GM12878 (cell line): ENCODE measurements around the gene FOXL3. TPM values are rescaled to one million over a fixed set of nuclear protein-coding genes. Genes with fewer than 3 reads are reported as not detected.

Source experiments
- ATAC-seq: fragments of 200-7000 bp; cut with Tn5 transposase; 3 replicates; pipeline ENCODE4 v1.9.1; 2020; ENCODE audit warnings: mild to moderate bottlenecking, moderate library complexity
- BruUV-seq: library from RNA; stranded (reverse); fragments of 400-500 nt; replicated peaks from 2 replicates; lab custom pipeline; 2021; lab: Mats Ljungman, UMichigan
- CTCF ChIA-PET: fragments of 300-600 bp; sonication (Branson Sonifier 250); formaldehyde crosslinking; extraction: SDS; loops from one replicate; lab custom pipeline; 2021; ENCODE audit warnings: inconsistent platforms; lab: Yijun Ruan, JAX
- POLR2A ChIA-PET: fragments of 350-600 bp; formaldehyde crosslinking; extraction: SDS; loops from one replicate; lab custom pipeline; 2021; ENCODE audit warnings: inconsistent platforms; lab: Charles Lee
- RAD21 ChIA-PET: fragments of 300-600 bp; sonication (Branson Sonifier 250); formaldehyde crosslinking; loops from one replicate; lab custom pipeline; 2023; ENCODE audit warnings: antibody characterized with exemption; ENCODE audit not compliant: unreplicated experiment; lab: Charles Lee
- SMC1A ChIA-PET: fragments of 300-600 bp; sonication (Branson Sonifier 250); formaldehyde crosslinking; loops from one replicate; lab custom pipeline; 2023; ENCODE audit not compliant: unreplicated experiment, uncharacterized antibody; lab: Charles Lee
- DNase-seq: peaks from one replicate; pipeline ENCODE4 v3.0.0-alpha.2; 2011; ENCODE audit warnings: low read depth, low spot score
- FAIRE-seq: peaks from 3 replicates; lab custom pipeline; 2011; peaks lifted over from hg19 to GRCh38; lab: Jason Lieb, UNC
- H2AFZ ChIP-seq: 2 replicates; pipeline ENCODE4 v1.6.0; 2011; ENCODE audit warnings: low read depth, low read length, control low read depth; ENCODE audit not compliant: control insufficient read depth
- H3K27ac ChIP-seq: 2 replicates; pipeline ENCODE4 v1.5.1; 2011; ENCODE audit warnings: control low read depth; ENCODE audit not compliant: control insufficient read depth, insufficient read depth
- H3K27me3 ChIP-seq, 2 experiments: replicated peaks in 1 of 2; 2 replicates each; pipeline versions ENCODE4 v1.6.0 to v1.6.1; 2011; ENCODE audit warnings: low read length in 1 of 2; ENCODE audit not compliant: control insufficient read depth in 2 of 2, insufficient read depth in 2 of 2
- H3K36me3 ChIP-seq, 2 experiments: 2 replicates each; pipeline ENCODE4 v1.5.1; 2011; ENCODE audit warnings: low read length in 1 of 2; ENCODE audit not compliant: control insufficient read depth in 2 of 2, insufficient read depth in 2 of 2
- H3K4me1 ChIP-seq: 2 replicates; pipeline ENCODE4 v1.6.1; 2011; ENCODE audit warnings: mild to moderate bottlenecking, low read length, moderate library complexity, mixed read lengths; ENCODE audit not compliant: control insufficient read depth, insufficient read depth
- H3K4me2 ChIP-seq: 2 replicates; pipeline ENCODE4 v1.6.0; 2011; ENCODE audit warnings: control low read depth; ENCODE audit not compliant: control insufficient read depth, insufficient read depth
- H3K4me3 ChIP-seq: fragments of 200-600 bp; sonication (generic); 2 replicates; pipeline ENCODE4 v1.5.1; 2016
- H3K79me2 ChIP-seq: 2 replicates; pipeline ENCODE4 v1.6.0; 2011; ENCODE audit warnings: low read length; ENCODE audit not compliant: control insufficient read depth, insufficient read depth
- H3K9ac ChIP-seq: 2 replicates; pipeline ENCODE4 v1.8.0; 2011; ENCODE audit warnings: low read length, control low read depth, mixed read lengths; ENCODE audit not compliant: control insufficient read depth, insufficient read depth
- H3K9me3 ChIP-seq: replicated peaks from 3 replicates; pipeline ENCODE4 v1.5.1; 2011; ENCODE audit warnings: mild to moderate bottlenecking, low read length; ENCODE audit not compliant: control insufficient read depth, insufficient read depth
- H4K20me1 ChIP-seq: 2 replicates; pipeline ENCODE4 v1.6.0; 2011; ENCODE audit not compliant: control insufficient read depth, insufficient read depth
- ATF7 ChIP-seq: fragments of 450-650 bp; IDR thresholded peaks from 2 replicates; pipeline ENCODE4 v1.6.1; 2016; ENCODE audit warnings: low read depth, mild to moderate bottlenecking
- CEBPB ChIP-seq, 2 experiments: fragments of 150-350 bp in 1 of 2; IDR thresholded peaks; 2 replicates each; pipeline ENCODE4 v1.6.1; 2012 to 2014; ENCODE audit warnings: low read depth in 2 of 2, low read length in 2 of 2, borderline replicate concordance in 1 of 2, inconsistent platforms in 1 of 2
- CHD4 ChIP-seq: fragments of 200-600 bp; sonication (generic); IDR thresholded peaks from 2 replicates; pipeline ENCODE4 v1.6.1; 2016; ENCODE audit warnings: mild to moderate bottlenecking
- EGR1 ChIP-seq, 2 experiments: IDR thresholded peaks; 1 replicate in 1 of 2; 2 replicates in 1 of 2; pipeline ENCODE4 v1.6.1; 2011 to 2012; ENCODE audit warnings: low read depth in 2 of 2, low read length in 2 of 2, borderline replicate concordance in 1 of 2, mild to moderate bottlenecking in 1 of 2, moderate library complexity in 1 of 2
- EZH2 ChIP-seq: IDR thresholded peaks from 2 replicates; pipeline ENCODE4 v1.6.1; 2012; ENCODE audit warnings: low read depth, mild to moderate bottlenecking, control low read depth, inconsistent platforms, low read length, borderline replicate concordance; ENCODE audit not compliant: control insufficient read depth
- FOS ChIP-seq: IDR thresholded peaks from 3 replicates; pipeline ENCODE4 v1.6.1; 2011; ENCODE audit warnings: borderline replicate concordance; ENCODE audit not compliant: insufficient read length; ENCODE audit errors: extremely low read depth
- HCFC1 ChIP-seq: fragments of 150-350 bp; IDR thresholded peaks from 2 replicates; pipeline ENCODE4 v1.6.1; 2014; ENCODE audit warnings: low read length
- MYC ChIP-seq: IDR thresholded peaks from 2 replicates; pipeline ENCODE4 v1.6.1; 2011; ENCODE audit warnings: mild to moderate bottlenecking, low read length, moderate library complexity, inconsistent platforms; ENCODE audit not compliant: insufficient read depth, insufficient replicate concordance, insufficient read length, severe bottlenecking
- NFXL1 ChIP-seq: fragments of 450-650 bp; IDR thresholded peaks from 2 replicates; pipeline ENCODE4 v1.6.1; 2017; ENCODE audit warnings: antibody characterized with exemption, mild to moderate bottlenecking, borderline replicate concordance
- NR2F1 ChIP-seq: fragments of 450-650 bp; conservative IDR thresholded peaks from 2 replicates; pipeline ENCODE4 v1.6.1; 2017; ENCODE audit warnings: mild to moderate bottlenecking
- POLR2A ChIP-seq: IDR thresholded peaks from 2 replicates; pipeline ENCODE4 v1.6.1; 2011; ENCODE audit warnings: low read depth, mild to moderate bottlenecking, low read length
- RELA ChIP-seq: fragments of 450-650 bp; IDR thresholded peaks from 2 replicates; pipeline ENCODE4 v1.8.0; 2014; ENCODE audit warnings: borderline replicate concordance; ENCODE audit not compliant: partially characterized antibody
- SMAD1 ChIP-seq: fragments of 450-650 bp; IDR thresholded peaks from 2 replicates; pipeline ENCODE4 v1.6.1; 2018; ENCODE audit warnings: mild to moderate bottlenecking, low read depth; ENCODE audit not compliant: partially characterized antibody
- YBX1 ChIP-seq: fragments of 450-650 bp; IDR thresholded peaks from 2 replicates; pipeline ENCODE4 v1.6.1; 2016; ENCODE audit warnings: antibody characterized with exemption
- ZSCAN29 ChIP-seq: fragments of 450-650 bp; IDR thresholded peaks from 2 replicates; pipeline ENCODE4 v1.6.1; 2017; ENCODE audit warnings: mild to moderate bottlenecking, moderate library complexity
- WGBS: methylation state at CpG from one replicate; pipeline ENCODE4 v1.1.6; 2016; ENCODE audit warnings: low lambda C conversion rate; ENCODE audit not compliant: insufficient replicate concordance, insufficient coverage; ENCODE audit errors: missing lambda C conversion rate; 5-methylcytosine and 5-hydroxymethylcytosine counted together
- in situ Hi-C: fragments of 300-500 bp; cut with MboI; formaldehyde crosslinking; loops from 9 replicates; pipeline ENCODE4 v1.14.3; 2018; ENCODE audit warnings: mixed read lengths
- intact Hi-C: fragments of 100-400 bp; cut with micrococcal nuclease; formaldehyde crosslinking; loops from one replicate; pipeline ENCODE4 v1.14.2; 2022; ENCODE audit not compliant: unreplicated experiment
- polyA plus RNA-seq, 11 experiments: library from polyadenylated mRNA; depleted of rRNA in 4 of 11; unstranded in 6 of 11; stranded (reverse) in 5 of 11; fragments of >200 nt; fragmentation: Nextera tagmentation in 4 of 11; fragmentation: Illumina TruSeq in 1 of 11; extraction: Ambion mirVana in 4 of 11; extraction: Trizol in 1 of 11; gene quantifications; 1 replicate in 1 of 11; 2 replicates in 10 of 11; pipeline versions ENCODE4 v1.2.1 to v1.2.3, GENCODE V29; 2011 to 2016; ENCODE audit warnings: inconsistent platforms in 2 of 11, missing spikeins in 2 of 11, low read depth in 1 of 11
- total RNA-seq, 4 experiments: library from RNA; depleted of rRNA in 3 of 4; stranded (reverse); fragments of >200 nt in 3 of 4; fragmentation: Illumina TruSeq in 1 of 4; extraction: Trizol in 1 of 4; gene quantifications; 2 replicates each; pipeline versions ENCODE4 v1.2.1 to v1.2.3, GENCODE V29; 2013 to 2021
- TF ChIP-seq, protein P1 (sequence below): IDR thresholded peaks from 2 replicates; pipeline ENCODE4 v1.6.1; 2012; ENCODE audit warnings: mild to moderate bottlenecking, low read depth, low read length
- TF ChIP-seq, protein P2 (sequence below): IDR thresholded peaks from 2 replicates; pipeline ENCODE4 v1.6.1; 2011; ENCODE audit warnings: low read depth, low read length, improper control_type of control experiment, borderline replicate concordance

FOXL3 gene
- total and polyA plus RNA-seq, 10 of the 15 experiments (the other 5 are each of a cell fraction or from before 2014, with no cell fraction given) = not detected

DNA sequence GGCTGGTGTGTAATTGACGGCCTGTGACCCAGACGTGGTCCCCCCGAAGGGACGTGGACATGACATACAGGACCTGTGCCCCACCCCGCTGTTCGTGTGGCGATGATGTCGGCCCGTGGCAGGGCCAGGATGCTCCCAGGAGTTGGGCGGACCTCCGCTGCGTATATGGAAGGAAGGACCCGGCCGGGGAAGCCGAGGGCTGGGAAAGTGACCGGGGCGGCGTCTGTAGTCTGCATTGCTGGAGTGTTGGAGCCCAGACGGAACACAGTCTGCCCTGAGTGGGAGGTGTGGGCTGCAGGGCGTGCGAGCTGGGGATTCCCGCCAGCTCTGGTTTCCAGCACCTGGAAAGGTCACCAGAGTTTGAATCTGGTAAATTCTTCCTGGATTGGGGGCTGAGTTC lies 45.0 kb upstream of the FOXL3 start (continued):
- TF ChIP-seq MYC = no peak
- no peak for TF ChIP-seq CEBPB (IDR thresholded peaks at IDR 0.05; ENCODE audit: borderline replicate concordance in 1 of 2, low read depth in 2 of 2, low read length in 2 of 2)
- TF ChIP-seq RELA = no peak
- no peak for TF ChIP-seq ZSCAN29
- no peak for TF ChIP-seq NR2F1
- no peak for TF ChIP-seq FOS
- TF ChIP-seq POLR2A = no peak

DNA sequence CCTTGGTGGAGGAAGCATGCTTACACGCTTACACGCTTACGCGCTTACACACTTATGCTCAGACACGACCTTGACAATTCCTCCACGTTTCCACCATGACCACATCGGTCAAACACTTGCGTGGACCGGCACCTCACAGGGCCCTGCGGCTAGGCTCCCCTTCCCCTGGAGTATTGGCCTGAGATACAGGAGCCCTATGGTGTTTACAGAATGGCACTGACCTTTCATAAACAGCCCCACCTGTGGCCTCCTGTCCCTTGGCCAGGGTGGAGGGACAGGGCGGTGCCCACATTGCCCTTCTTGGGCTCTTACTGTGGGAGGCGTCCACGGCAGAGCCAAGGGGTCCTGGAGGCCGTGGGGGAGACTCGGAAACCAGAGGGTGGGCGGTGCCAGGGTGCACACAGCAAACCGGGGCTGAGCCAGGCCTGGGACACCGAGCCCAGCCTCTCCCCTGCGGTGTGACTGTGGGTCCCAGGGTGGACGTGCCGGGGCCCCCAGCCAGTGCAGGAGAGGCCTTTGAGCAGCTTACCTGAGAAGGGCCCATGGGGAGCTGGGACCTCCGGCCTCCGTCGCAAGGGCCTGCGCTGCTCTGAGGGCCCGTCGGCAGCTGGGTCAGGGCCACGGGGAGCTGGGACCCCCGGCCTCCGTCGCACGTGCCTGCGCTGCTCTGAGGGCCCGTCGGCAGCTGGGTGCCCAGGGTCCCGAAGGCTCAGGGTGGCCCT lies 44.2 kb upstream of the FOXL3 start:
- DNase-seq (no peak), FAIRE-seq (no peak), ATAC-seq (no peak)
- ChIA-PET SMC1A (no interaction called here), RAD21 (no interaction called here), CTCF (no interaction called here), POLR2A (no interaction called here)
- Histone ChIP-seq H3K79me2 (no peaks in the 10 kb centered on the region), H3K4me2 (no peak overlapping the region), H4K20me1 (no peaks in the 10 kb centered on the region), H3K27me3 (no peaks in the 10 kb centered on the region), H3K27ac (no peak overlapping the region), H3K9ac (no peak overlapping the region), H3K9me3 (no peaks in the 10 kb centered on the region; the same call in 2 of the 3 replicates), H2AFZ (no peak overlapping the region), H3K4me3 (no peak overlapping the region), H3K36me3 (no peaks in the 10 kb centered on the region), H3K4me1 (no peaks in the 10 kb centered on the region)
- intact Hi-C loops (no loop called here), in situ Hi-C loops (no loop called here)
- 68% methylated on average over 36 of the region's 36 CpGs for WGBS
- BruUV-seq = no TSS peak
- TF ChIP-seq NFXL1 = no peak
- TF ChIP-seq EGR1 (IDR thresholded peaks at IDR 0.05; ENCODE audit: borderline replicate concordance in 1 of 2, low read depth in 2 of 2, low read length in 2 of 2) = no peak
- no peak for TF ChIP-seq HCFC1
- no peak for TF ChIP-seq CHD4
- TF ChIP-seq, protein P1, sequence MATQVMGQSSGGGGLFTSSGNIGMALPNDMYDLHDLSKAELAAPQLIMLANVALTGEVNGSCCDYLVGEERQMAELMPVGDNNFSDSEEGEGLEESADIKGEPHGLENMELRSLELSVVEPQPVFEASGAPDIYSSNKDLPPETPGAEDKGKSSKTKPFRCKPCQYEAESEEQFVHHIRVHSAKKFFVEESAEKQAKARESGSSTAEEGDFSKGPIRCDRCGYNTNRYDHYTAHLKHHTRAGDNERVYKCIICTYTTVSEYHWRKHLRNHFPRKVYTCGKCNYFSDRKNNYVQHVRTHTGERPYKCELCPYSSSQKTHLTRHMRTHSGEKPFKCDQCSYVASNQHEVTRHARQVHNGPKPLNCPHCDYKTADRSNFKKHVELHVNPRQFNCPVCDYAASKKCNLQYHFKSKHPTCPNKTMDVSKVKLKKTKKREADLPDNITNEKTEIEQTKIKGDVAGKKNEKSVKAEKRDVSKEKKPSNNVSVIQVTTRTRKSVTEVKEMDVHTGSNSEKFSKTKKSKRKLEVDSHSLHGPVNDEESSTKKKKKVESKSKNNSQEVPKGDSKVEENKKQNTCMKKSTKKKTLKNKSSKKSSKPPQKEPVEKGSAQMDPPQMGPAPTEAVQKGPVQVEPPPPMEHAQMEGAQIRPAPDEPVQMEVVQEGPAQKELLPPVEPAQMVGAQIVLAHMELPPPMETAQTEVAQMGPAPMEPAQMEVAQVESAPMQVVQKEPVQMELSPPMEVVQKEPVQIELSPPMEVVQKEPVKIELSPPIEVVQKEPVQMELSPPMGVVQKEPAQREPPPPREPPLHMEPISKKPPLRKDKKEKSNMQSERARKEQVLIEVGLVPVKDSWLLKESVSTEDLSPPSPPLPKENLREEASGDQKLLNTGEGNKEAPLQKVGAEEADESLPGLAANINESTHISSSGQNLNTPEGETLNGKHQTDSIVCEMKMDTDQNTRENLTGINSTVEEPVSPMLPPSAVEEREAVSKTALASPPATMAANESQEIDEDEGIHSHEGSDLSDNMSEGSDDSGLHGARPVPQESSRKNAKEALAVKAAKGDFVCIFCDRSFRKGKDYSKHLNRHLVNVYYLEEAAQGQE = no peak
- TF ChIP-seq EZH2 = no peak
- TF ChIP-seq ATF7 = no peak
- no peak for TF ChIP-seq YBX1
- TF ChIP-seq SMAD1 = no peak
- TF ChIP-seq, protein P2, sequence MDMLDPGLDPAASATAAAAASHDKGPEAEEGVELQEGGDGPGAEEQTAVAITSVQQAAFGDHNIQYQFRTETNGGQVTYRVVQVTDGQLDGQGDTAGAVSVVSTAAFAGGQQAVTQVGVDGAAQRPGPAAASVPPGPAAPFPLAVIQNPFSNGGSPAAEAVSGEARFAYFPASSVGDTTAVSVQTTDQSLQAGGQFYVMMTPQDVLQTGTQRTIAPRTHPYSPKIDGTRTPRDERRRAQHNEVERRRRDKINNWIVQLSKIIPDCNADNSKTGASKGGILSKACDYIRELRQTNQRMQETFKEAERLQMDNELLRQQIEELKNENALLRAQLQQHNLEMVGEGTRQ = no peak
